ENCODE measurements around the gene CRYL1.

Gene CRYL1

GRCh38 chr13:20558982-20559381, 33.3 kb upstream of the CRYL1 start:
- DNase-seq (ENCODE audit: low read depth) = no peak
- TF ChIP-seq CTCF (IDR thresholded peaks at IDR 0.05; ENCODE audit: insufficient read depth, low read depth, low read length, missing control alignments) = no peak

GRCh38 chr13:20553311-20553710, 27.7 kb upstream of the CRYL1 start:
- H3K4me3 ChIP-seq (ENCODE audit: low read length) = no peak overlapping the region
- no peak for TF ChIP-seq CTCF (IDR thresholded peaks at IDR 0.05; ENCODE audit: insufficient read depth, low read depth, low read length, missing control alignments)
- no peak for DNase-seq (ENCODE audit: low read depth)

More at GRCh38 chr13:20558982-20559381, 33.3 kb upstream of the CRYL1 start:
- H3K4me3 ChIP-seq (ENCODE audit: low read length) = no peak overlapping the region

- H3K4me3 ChIP-seq (ENCODE audit: low read length) = no peak overlapping the region
- DNase-seq (ENCODE audit: low read depth) = no peak
- TF ChIP-seq CTCF (IDR thresholded peaks at IDR 0.05; ENCODE audit: insufficient read depth, low read depth, low read length, missing control alignments) = no peak
Observed at GRCh38 chr13:20550799-20551198, 25.1 kb upstream of the CRYL1 start.

GRCh38 chr13:20547479-20547908, 21.8 kb upstream of the CRYL1 start:
- no peak overlapping the region for H3K4me3 ChIP-seq (ENCODE audit: low read length)
- DNase-seq (ENCODE audit: low read depth) = no peak
- TF ChIP-seq CTCF (IDR thresholded peaks at IDR 0.05; ENCODE audit: insufficient read depth, low read depth, low read length, missing control alignments) = no peak

- no peak for TF ChIP-seq CTCF (IDR thresholded peaks at IDR 0.05; ENCODE audit: insufficient read depth, low read depth, low read length, missing control alignments)
- DNase-seq (ENCODE audit: low read depth) = no peak
- no peak overlapping the region for H3K4me3 ChIP-seq (ENCODE audit: low read length)
Observed at GRCh38 chr13:20546556-20546955, 20.9 kb upstream of the CRYL1 start.

GRCh38 chr13:20544201-20544923, 18.7 kb upstream of the CRYL1 start:
- no peak for DNase-seq (ENCODE audit: low read depth)
- no peak overlapping the region for H3K4me3 ChIP-seq (ENCODE audit: low read length)
- TF ChIP-seq CTCF (IDR thresholded peaks at IDR 0.05; ENCODE audit: insufficient read depth, low read depth, low read length, missing control alignments) = no peak

GRCh38 chr13:20536992-20537391, 11.3 kb upstream of the CRYL1 start:
- no peak for TF ChIP-seq CTCF (IDR thresholded peaks at IDR 0.05; ENCODE audit: insufficient read depth, low read depth, low read length, missing control alignments)
- no peak overlapping the region for H3K4me3 ChIP-seq (ENCODE audit: low read length)
- DNase-seq (ENCODE audit: low read depth) = no peak

Measured in epithelial cell of esophagus (primary cell).